ENCODE data around the gene TSKS. TPM values are rescaled to one million over a fixed set of nuclear protein-coding genes. Genes with fewer than 3 reads are reported as not detected.

The TSKS gene
- total and polyA plus RNA-seq, 2 of the 13 experiments (the other 11 are each of a cell fraction or from before 2014, with no cell fraction given): 0.03 TPM; not detected in 1

DNA sequence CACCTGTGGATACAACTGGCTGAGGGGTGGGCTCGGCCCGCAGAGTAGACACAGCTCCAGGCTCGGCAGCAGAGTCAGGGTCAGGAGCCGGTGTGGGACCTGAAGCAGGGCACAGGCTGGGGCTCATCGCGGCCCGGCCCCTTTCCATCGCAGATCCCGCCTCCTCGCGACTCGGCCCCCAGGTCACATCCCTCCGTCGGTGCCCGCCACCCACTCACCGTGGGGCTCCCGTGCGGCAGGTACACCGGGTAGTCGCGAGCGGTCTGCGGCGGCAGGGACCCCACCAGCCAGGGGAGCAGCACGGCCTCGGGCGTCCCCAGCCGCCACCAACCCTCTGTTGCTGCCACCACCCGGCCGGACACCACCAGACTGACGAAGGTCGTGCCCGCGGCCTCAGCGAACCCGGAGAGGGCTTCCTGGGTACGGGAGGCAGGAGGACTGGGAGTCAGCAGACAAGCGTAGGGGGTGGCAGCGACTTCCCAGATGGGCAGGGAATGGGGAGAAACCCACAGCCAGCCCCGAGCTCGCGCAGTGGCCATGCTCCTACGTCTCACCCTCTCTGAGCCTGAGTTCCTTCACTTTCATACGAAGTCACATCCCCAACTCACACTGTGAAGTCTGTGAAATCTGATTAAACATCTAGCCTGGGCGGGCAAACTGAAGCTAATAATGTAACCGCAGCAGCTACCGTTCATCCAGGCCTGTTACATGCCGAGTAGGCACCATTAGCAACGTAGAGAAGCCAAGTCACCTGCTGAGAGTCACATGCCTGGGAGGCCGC, 46.2 kb upstream of the TSKS start (continued):
- TF ChIP-seq, protein P1, sequence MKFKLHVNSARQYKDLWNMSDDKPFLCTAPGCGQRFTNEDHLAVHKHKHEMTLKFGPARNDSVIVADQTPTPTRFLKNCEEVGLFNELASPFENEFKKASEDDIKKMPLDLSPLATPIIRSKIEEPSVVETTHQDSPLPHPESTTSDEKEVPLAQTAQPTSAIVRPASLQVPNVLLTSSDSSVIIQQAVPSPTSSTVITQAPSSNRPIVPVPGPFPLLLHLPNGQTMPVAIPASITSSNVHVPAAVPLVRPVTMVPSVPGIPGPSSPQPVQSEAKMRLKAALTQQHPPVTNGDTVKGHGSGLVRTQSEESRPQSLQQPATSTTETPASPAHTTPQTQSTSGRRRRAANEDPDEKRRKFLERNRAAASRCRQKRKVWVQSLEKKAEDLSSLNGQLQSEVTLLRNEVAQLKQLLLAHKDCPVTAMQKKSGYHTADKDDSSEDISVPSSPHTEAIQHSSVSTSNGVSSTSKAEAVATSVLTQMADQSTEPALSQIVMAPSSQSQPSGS (CRISPR knock-in tag; IDR thresholded peaks at IDR 0.05): no peak
- TF ChIP-seq, protein P2, sequence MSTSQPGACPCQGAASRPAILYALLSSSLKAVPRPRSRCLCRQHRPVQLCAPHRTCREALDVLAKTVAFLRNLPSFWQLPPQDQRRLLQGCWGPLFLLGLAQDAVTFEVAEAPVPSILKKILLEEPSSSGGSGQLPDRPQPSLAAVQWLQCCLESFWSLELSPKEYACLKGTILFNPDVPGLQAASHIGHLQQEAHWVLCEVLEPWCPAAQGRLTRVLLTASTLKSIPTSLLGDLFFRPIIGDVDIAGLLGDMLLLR (CRISPR knock-in tag; IDR thresholded peaks at IDR 0.05): no peak
- peak; percentile 91; the same call in 1 of the 2 replicates for TF ChIP-seq ZFP41 (CRISPR knock-in tag; IDR thresholded peaks at IDR 0.05; ENCODE audit: borderline replicate concordance)
- peak; percentile 64; the same call in 1 of the 2 replicates for TF ChIP-seq ZNF709 (CRISPR knock-in tag; IDR thresholded peaks at IDR 0.05)
- peak; percentile 69; the same call in 1 of the 2 replicates for TF ChIP-seq ZBTB4 (CRISPR knock-in tag; IDR thresholded peaks at IDR 0.05; ENCODE audit: borderline replicate concordance)
- TF ChIP-seq ZFP36L1 (CRISPR knock-in tag; IDR thresholded peaks at IDR 0.05): no peak
- TF ChIP-seq ZSCAN22 (CRISPR knock-in tag; IDR thresholded peaks at IDR 0.05): no peak
- TF ChIP-seq, protein P3, sequence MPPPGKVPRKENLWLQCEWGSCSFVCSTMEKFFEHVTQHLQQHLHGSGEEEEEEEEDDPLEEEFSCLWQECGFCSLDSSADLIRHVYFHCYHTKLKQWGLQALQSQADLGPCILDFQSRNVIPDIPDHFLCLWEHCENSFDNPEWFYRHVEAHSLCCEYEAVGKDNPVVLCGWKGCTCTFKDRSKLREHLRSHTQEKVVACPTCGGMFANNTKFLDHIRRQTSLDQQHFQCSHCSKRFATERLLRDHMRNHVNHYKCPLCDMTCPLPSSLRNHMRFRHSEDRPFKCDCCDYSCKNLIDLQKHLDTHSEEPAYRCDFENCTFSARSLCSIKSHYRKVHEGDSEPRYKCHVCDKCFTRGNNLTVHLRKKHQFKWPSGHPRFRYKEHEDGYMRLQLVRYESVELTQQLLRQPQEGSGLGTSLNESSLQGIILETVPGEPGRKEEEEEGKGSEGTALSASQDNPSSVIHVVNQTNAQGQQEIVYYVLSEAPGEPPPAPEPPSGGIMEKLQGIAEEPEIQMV (CRISPR knock-in tag; IDR thresholded peaks at IDR 0.05; ENCODE audit: low read depth): no peak
- no peak for TF ChIP-seq ZFP36L2 (CRISPR knock-in tag; IDR thresholded peaks at IDR 0.05)
- no peak for TF ChIP-seq TCF12 (IDR thresholded peaks at IDR 0.05)
- no peak for TF ChIP-seq TCF12 (CRISPR knock-in tag; IDR thresholded peaks at IDR 0.05)
- TF ChIP-seq ZNF546 (CRISPR knock-in tag; conservative IDR thresholded peaks at IDR 0.05): no peak
- TF ChIP-seq ZNF512B (CRISPR knock-in tag; IDR thresholded peaks at IDR 0.05; ENCODE audit: borderline replicate concordance): no peak
- TF ChIP-seq ZNF143 (CRISPR knock-in tag; IDR thresholded peaks at IDR 0.05): no peak
- TF ChIP-seq MBNL3 (CRISPR knock-in tag; conservative IDR thresholded peaks at IDR 0.05): no peak
- TF ChIP-seq ZNF136 (CRISPR knock-in tag; IDR thresholded peaks at IDR 0.05; ENCODE audit: low read depth): no peak
- TF ChIP-seq ZNF572 (CRISPR knock-in tag; IDR thresholded peaks at IDR 0.05): peak; percentile 74
- no peak for TF ChIP-seq TOPORS (CRISPR knock-in tag; IDR thresholded peaks at IDR 0.05)
- no peak for TF ChIP-seq HMG20A (CRISPR knock-in tag; IDR thresholded peaks at IDR 0.05; ENCODE audit: borderline replicate concordance)
- TF ChIP-seq SMARCC2 (IDR thresholded peaks at IDR 0.05): no peak
- TF ChIP-seq KMT2B (CRISPR knock-in tag; IDR thresholded peaks at IDR 0.05): no peak
